Measurements from ENCODE around the gene CST6.

CST6 gene, protein sequence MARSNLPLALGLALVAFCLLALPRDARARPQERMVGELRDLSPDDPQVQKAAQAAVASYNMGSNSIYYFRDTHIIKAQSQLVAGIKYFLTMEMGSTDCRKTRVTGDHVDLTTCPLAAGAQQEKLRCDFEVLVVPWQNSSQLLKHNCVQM

DNA sequence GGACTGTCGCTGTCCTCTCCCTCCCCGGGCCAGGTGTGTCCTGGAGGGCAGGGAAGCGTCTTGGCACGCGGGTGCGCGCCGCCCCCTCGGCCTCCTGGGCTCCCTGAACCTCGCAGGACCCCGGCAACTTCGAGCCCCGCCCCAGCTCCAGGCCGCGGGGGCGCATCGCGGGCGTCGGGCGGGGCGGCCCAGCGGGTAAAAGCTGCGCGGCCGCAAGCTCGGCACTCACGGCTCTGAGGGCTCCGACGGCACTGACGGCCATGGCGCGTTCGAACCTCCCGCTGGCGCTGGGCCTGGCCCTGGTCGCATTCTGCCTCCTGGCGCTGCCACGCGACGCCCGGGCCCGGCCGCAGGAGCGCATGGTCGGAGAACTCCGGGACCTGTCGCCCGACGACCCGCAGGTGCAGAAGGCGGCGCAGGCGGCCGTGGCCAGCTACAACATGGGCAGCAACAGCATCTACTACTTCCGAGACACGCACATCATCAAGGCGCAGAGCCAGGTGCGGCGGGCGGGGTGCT is at the start of gene CST6:
TSS of gene CST6 (plus strand) at position 224 of the 519 bp plus-strand sequence. CDS start at position 261, 37 bp downstream.
- no peak for DNase-seq

DNA sequence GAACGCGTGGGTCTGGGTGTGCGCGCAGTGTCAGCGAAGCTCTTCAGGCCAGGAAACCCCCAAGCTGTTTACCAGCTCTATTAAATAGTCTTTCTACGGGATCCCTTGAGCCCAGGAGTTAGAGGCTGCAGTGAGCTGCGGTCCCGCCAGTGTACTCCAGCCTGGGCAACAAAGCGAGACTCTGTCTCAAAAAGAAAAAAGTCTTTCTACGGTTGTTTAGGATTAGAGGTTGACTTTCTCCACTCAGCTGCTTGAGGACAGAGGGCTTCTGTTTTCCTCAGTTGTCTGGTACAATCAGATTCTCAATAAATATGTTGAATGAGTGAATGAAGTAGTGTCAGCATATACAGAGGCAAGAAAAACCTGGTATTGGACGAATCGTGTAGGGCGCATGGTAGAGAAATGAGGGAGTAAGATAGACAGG is 49.7 kb upstream of the CST6 start:
- DNase-seq: no peak

DNA sequence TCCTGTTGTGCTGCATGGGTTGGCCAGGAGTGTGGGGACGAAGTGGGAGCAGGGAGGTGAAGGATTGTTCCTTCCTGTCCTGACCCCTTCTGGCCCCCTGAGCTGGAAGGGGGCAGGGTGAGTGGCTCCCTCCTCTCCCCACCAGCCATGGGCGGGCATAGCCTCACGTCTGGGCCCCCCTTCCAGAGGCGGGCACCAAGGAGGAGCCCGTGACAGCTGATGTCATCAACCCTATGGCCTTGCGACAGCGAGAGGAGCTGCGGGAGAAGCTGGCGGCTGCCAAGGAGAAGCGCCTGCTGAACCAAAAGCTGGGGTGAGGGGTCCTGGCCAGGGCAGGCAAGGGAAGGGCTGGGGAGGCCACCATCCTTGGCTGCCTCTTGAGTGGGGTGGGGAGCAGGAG is 46.9 kb upstream of the CST6 start:
- no peak for DNase-seq

DNA sequence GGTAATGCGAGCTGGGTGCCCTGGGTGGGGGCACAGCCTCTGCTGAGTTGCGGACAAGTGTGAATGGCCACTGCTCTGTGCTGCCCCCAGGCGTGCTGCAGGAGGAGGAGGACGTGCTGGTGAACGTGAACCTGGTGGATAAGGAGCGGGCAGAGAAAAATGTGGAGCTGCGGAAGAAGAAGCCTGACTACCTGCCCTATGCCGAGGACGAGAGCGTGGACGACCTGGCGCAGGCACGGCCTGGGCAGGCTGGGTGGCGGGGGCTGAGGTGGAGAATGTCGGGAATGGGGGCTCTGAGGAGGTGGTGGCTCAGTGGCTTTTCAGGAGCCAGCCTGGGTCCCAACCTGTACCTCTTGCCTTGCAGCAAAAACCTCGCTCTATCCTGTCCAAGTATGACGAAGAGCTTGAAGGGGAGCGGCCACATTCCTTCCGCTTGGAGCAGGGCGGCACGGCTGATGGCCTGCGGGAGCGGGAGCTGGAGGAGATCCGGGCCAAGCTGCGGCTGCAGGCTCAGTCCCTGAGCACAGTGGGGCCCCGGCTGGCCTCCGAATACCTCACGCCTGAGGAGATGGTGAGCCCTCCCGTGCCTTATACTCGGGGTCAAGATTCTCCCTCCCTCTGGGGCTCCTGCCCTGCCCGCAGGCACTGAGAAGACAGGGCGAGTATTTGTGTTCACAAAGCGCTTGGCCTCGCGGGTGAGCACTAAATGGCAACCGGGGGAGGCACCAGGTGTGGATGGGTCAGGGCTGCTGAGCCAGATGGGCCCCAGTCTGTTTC is 45.6 kb upstream of the CST6 start:
- DNase-seq: no peak

DNA sequence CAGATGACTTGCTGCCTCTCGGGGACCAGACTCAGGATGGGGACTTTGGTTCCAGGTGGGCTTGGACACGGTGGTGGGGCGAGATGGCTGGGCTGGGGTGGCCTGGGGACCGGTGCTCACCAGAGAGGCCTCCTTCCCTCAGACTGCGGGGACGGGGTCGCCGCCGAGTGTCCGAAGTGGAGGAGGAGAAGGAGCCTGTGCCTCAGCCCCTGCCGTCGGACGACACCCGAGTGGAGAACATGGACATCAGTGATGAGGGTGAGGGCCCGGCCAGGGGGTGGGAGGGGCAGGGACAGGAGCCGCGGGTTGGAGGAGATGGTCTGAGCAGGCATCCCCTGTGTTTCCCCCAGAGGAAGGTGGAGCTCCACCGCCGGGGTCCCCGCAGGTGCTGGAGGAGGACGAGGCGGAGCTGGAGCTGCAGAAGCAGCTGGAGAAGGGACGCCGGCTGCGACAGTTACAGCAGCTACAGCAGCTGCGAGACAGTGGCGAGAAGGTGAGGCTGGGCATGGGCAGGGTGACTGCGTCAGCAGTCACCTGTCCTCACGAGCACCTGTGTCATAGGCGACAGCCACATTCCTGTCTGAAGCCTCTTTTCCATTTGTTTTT is 44.4 kb upstream of the CST6 start:
- DNase-seq: no peak

DNA sequence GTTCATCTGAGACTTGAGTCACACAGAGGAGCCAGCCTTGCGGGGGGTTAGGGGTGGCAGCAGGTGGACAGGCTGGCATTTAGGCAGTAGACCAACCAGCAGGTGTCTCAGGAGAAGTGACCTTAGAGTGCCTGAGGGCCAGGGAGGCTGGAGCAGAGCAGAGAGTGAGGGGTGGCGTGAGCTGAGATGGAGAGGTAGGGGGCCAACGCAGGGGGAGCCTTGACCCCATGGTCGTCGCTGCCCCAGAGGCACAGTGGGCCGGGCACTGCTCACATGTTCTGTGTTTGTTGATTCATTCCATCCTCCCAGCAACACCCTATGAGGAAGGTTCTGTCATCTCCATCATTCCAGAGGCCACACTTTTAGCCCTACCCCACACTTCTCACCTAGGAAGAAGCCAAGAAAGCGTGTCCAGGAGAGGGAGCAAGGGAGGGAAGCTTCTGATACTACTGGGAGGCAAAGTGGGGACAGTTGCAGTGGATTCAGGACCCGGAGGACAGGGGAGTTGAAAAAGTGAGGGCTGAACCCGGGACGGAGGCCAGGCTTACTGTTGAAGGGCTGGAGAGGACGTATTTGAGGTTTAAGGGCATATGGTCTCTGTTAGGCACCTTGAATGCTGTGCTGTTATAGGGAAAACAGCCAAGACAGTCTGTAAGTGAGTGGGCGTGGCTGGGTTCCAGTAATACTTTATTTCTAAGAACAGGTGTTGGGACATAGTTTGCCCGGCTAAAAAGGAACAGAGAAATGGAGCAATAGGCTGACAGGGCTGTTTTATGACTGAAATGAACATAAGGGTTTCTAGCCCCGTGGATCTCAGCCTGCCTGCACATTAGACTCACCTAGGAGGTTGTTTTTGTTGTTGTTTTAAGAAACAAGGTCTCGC is 43.0 kb upstream of the CST6 start:
- no peak for DNase-seq

DNA sequence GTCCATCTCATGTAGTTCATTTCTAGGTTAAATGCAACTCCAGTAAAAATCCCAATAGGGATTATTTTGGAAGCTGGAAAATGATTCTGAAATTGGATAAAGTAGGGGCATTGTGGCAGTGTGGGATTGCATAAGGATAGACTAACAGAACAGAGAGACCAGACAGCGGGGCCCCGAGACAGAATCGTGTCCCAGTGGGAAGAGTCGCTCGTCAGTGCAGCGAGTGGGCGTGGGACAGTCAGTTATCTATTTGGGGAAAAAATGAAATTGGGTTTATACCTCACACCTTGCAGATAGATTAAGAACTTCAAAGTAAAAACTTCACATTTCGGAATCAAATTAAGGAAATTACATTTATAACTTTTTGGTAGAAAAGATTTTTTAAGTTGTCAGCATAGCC is 39.7 kb upstream of the CST6 start:
- no peak for DNase-seq

DNA sequence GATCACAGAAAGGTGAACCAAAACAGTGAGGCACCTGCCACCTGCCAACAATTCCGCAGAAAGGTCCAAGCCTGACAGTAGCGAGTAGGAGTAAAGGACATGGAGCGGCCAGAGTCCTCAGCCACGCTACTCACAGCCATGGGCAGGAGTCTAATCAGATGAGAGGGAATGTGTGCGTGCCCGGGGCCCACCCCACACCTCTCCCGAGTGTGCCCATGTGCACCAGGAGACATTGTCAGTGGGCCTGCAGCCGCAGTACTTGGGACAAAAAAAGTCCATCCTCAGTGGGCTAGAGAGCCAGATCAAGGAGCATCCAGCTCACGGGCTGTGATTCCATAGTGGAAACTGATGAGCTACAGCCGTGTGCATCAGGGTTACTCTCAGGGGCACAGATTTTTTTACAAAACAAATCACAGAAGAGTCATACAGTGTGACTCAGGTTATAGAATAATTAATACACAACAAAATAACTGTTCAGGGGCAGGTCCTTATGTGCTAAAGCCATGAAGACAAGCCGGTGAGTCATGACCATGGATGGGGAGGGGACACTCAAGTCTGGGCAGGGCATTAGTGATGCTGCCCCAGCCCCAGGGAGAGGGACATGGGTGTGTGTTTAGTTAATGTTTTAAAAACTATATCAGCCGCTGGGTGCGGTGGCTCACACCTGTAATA is 38.2 kb upstream of the CST6 start:
- no peak for DNase-seq

DNA sequence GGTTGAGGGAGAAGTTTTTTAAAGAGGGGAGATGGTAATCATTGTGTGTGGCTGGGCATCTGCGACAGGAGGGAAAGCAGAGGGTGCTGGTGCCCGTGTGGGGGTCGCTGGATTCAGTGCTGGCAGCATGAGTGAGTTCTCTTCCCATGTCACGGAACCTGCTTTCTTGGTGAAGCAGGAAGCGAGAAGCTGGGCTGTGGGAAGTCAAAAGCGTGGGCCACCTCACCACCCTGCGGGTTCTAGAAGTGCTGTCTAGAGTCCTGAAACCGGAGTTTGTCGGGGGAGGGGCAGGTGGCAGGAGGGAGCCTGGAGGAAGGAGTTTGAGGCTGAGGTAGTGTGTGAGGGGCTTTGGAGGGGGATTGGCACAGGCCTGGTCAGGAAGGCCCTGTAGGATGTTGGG is 36.0 kb upstream of the CST6 start:
- DNase-seq: no peak

DNA sequence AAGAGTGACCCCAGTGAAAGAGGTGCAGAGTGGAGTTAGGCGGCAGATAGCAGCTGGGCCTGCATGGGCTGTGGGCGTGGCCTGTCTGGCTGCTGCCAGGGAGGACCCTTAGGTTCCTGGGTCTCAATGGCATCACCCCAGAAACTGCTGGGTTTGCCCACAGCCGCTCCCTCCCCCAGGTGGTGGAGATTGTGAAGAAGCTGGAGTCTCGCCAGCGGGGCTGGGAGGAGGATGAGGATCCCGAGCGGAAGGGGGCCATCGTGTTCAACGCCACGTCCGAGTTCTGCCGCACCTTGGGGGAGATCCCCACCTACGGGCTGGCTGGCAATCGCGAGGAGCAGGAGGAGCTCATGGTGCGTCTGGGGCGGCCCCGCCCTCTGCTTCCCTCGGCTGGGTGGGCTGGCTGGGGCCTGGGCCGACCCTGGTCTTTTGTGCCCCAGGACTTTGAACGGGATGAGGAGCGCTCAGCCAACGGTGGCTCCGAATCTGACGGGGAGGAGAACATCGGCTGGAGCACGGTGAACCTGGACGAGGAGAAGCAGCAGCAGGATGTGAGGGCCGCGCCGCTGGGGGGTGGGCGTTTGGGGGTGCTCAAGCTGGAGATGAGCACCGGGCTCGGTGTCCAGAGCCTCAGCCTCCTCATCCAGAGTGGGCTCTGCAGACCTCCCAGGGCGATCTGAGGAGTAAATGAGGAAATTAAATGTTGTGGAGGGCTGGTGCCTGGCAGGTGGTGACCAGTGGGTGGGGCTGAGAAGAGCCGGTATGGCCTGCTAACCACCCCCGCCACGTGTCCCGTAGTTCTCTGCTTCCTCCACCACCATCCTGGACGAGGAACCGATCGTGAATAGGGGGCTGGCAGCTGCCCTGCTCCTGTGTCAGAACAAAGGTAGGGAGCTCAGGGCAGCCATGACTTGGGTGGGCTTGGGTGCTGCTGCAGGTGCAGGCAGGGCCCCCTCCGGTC is 35.3 kb upstream of the CST6 start:
- DNase-seq: no peak

DNA sequence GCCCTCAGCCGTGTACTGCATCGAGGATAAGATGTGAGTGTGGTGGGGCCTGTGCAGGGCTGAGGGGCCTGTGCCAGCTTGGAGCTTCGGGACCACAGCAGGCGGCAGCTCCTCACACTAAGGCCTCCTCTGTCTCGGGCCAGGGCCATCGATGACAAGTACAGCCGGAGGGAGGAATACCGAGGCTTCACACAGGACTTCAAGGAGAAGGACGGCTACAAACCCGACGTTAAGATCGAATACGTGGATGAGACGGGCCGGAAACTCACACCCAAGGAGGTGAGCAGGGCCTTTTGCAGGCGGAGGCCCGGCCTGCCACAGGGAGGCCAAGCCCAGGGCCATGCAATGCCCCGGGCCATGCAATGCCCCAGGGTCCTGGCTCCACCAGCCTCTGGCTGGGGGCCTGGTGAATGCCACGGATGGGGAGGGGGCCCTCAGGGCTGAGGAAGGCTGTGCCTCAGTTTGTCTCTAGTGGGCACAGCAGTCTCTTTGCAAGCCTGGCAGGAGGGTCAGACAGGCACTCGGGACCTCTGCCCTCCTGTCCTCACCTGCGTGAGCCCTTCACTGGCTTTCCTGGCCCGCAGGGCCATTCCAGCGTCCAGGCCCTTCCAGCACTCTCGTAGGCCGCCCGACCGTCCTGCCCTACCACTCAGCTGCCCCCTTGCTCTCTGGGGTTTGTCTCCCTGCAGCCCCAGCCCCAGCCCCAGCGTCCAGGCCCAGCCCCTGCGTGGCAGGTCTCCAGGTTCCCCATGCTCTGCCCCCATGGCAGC is 34.0 kb upstream of the CST6 start:
- no peak for DNase-seq

DNA sequence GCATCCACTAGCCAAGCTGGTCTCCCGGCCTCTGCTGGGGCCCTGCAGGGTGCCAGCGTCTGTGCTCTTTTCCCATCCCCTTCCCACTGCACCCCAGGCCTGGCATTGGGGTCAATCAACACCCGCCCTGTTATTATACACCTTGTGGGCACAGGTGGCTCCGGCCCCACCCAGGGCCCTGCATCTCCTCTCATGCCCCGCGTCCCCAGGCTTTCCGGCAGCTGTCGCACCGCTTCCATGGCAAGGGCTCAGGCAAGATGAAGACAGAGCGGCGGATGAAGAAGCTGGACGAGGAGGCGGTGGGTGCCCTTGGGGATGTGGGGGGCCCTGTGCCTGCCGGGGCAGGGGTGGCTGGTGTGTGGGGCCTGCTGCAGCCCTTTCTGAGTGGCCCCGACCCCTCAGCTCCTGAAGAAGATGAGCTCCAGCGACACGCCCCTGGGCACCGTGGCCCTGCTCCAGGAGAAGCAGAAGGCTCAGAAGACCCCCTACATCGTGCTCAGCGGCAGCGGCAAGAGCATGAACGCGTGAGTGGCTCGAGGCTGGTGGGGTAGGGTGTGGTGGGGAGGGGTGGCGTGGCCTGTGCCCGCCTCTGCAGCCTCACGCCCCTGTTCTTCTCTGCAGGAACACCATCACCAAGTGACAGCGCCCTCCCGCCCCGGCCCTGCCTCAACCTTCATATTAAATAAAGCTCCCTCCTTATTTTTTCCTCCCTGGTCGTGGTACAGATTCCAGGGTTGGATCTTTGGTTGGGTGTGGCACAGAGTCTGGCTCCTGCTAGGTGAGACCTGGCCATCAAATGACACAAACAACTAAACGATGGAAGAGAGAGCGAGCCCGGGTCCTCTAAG is 33.2 kb upstream of the CST6 start:
- no peak for DNase-seq

DNA sequence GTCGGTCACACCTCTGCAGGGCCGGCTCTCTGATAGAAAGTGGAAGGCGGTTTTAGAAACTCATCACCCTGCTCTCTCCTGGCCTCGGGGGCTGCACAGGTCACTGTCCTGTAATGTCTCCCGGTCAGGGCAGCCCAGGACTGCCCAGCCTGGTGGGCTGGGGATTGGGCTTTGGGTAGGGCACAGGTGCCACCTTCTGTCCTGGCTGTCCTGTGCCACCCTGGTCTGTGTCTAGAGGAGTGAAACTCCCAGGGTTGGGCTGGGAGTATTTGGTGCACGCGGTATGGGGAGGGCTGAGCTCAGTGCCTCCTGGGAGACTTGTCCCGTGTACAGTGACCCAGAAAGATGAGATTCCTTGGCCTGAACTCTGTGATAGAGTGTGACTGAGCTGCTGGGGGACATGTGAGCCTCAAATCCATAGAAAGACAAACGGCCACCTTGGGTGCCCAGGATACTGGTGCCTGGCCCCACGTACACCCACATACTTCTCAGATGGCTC is 32.5 kb upstream of the CST6 start:
- DNase-seq: no peak

DNA sequence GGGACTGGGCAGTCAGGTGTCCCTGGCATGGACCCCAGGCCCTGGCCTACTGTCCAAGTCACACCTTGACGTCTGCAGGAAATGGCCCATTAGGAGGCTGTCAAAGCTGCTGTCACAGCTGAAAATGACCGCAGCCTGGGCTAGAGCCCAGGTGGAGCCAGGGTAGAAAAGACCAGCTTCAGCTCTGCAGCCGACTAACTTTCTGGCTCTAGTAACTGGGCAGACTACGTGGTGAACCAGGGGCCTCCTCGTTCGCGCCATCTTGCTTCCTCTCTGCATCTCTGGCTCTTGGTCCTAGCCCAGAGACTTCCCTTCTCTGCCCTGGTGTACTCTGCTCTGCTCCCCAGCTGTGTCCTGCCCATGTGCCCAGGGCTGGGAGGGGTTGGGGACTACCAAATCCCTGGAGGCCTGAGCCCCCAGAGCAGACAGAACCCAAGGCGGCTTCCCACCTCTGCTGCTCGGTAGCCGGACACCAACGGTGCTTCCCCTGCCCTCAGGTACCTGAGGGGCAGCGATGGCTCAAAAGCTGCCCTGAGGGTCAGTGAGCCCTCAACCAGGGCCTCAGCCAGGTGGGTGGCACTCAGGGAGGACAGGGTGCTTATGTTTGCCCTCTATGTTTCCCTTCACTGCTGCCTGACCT is 30.6 kb upstream of the CST6 start:
- no peak for DNase-seq

DNA sequence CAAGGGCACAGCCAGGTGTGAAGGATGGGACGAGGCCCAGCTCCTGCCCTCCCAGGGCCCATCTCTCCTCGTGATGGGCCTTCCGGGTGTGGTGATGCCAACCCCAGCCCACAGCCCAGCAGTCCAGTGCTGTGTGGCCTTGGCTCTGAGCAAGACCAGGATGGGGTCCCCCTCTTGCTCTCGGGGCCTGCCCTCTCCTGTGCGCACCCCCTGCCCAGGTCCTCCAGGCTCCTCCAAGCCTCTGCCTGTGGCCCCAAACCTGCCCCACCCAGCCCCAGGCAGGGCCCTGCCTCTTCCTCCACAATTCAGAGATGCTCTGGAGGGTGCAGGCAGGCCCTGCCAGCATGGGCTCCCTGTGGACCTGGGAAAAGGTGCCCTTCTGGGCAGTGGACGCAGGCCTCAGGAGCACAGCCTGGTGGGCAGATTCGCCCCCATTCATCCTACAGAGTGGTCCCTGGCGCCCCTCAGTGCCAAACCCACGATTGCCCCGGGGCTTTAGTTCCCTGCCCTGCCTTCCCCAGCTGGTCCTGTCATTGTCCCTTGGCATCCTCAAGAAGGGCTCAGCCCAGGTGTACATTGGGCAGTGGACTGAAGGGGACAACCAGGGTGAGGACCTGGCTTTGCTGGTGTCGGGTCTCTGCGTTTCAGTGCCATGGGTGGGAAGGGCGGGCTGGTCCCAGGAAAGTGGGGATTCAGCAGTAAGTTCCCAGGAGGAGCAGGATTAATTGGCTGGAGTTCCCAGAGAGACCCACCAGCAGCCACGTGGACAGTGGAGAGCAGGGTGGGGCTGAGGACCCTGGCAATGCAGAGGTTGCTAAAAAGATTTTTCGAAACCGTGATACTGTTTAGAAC is 29.6 kb upstream of the CST6 start:
- no peak for DNase-seq

DNA sequence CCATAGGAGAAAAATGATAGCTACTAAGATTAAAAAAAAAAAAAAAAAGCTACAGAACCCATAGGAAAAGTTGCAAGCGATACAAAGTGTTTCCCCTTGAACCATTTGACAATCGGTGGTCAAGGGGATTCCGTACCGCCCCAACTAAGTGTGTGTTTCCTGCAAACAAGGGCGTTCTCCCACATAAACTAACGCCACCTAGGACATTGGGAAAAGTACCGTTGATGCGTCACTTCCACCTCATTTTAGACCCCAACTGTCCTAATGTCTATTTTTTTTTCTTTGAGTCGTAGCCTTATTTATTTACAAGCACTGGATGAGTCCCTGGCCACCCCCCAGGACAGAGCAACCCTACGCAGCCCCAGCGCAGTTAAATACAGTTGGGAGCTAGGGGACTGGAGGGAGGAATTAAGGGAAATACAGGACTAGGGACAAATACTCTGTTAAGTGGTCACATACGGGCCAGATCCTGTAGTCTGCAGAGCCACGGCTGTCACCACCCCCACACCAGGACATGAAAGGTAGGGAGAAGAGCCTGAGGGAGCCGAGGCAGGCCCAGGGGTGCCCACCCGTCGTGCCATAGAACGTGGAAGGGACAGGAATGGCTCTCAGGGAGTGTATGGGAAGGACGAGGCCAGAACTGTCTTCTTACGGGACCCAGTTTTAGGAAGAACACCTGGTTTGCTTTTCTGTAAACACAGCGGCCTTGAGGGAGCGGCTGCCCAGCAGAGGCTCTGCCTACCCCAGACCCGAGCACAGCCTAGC is 28.8 kb upstream of the CST6 start:
- DNase-seq: no peak

DNA sequence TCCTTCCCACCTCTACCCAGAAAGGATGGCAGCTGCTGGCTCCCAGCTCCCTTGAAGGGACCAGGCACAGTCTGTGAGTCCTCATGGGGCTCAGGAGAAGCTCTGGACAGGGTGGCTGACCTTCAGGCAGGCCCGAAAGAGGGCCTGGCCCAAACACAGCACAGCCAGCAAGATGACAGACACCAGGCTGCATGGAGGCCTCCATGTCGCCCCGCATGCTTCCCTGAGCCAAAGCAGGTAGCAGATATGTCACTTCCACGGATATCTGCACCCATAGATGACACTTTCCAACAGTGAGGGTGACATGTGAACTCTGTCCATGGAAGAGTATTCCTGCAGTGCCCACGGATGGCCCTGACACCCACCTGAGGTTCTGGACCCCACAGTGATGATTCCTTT is 28.2 kb upstream of the CST6 start:
- DNase-seq: no peak
